IMR-90 (cell line): Measurements from ENCODE around the gene MEIS1. TPM values are rescaled to one million over a fixed set of nuclear protein-coding genes. Genes with fewer than 3 reads are reported as not detected.

Experiments used
- ATAC-seq: fragments of 200-7000 bp; cut with Tn5 transposase; 2 replicates; pipeline ENCODE4 v1.9.1; 2020; ENCODE audit warnings: low read depth, mild to moderate bottlenecking, moderate library complexity
- BruUV-seq: library from RNA; stranded (reverse); fragments of 400-500 nt; replicated peaks from 2 replicates; lab custom pipeline; 2021; lab: Mats Ljungman, UMichigan
- CTCF ChIA-PET: fragments of 300-600 bp; formaldehyde crosslinking; extraction: SDS; loops from one replicate; lab custom pipeline; 2021; ENCODE audit warnings: antibody characterized with exemption; lab: Yijun Ruan, JAX
- POLR2A ChIA-PET: fragments of 300-600 bp; sonication (Branson Sonifier 250); formaldehyde crosslinking; loops from one replicate; lab custom pipeline; 2022; ENCODE audit warnings: antibody characterized with exemption; ENCODE audit not compliant: unreplicated experiment; lab: Charles Lee
- DNase-seq: peaks from one replicate; pipeline ENCODE4 v3.0.0; 2013
- H2AFZ ChIP-seq: replicated peaks from 2 replicates; pipeline ENCODE3; 2013; ENCODE audit warnings: low read length, mild to moderate bottlenecking; ENCODE audit not compliant: poor library complexity
- H2AK5ac ChIP-seq: 2 replicates; pipeline ENCODE4 v1.6.1; 2013; ENCODE audit warnings: low read depth, low read length, inconsistent platforms
- H2AK9ac ChIP-seq: replicated peaks from 2 replicates; pipeline ENCODE3; 2013; ENCODE audit warnings: mild to moderate bottlenecking, low read depth, low read length, moderate library complexity; ENCODE audit not compliant: poor library complexity
- H2BK120ac ChIP-seq: 2 replicates; pipeline ENCODE4 v1.6.1; 2013; ENCODE audit warnings: low read depth, low read length, inconsistent platforms
- H2BK15ac ChIP-seq: 3 replicates; pipeline ENCODE4 v1.6.1; 2013; ENCODE audit warnings: low read depth, low read length, inconsistent platforms
- H2BK20ac ChIP-seq: 2 replicates; pipeline ENCODE4 v1.6.1; 2013; ENCODE audit warnings: low read depth, mild to moderate bottlenecking, inconsistent platforms, low read length, moderate library complexity
- H2BK5ac ChIP-seq: 2 replicates; pipeline ENCODE4 v1.6.1; 2013; ENCODE audit warnings: mild to moderate bottlenecking, low read depth, low read length, inconsistent platforms; ENCODE audit not compliant: poor library complexity, severe bottlenecking
- H3K14ac ChIP-seq: replicated peaks from 2 replicates; pipeline ENCODE4 v1.6.1; 2013; ENCODE audit warnings: low read depth, low read length, inconsistent platforms
- H3K18ac ChIP-seq: 2 replicates; pipeline ENCODE4 v1.6.1; 2013; ENCODE audit warnings: low read depth, low read length, control low read depth
- H3K23ac ChIP-seq: 2 replicates; pipeline ENCODE4 v1.6.1; 2013; ENCODE audit warnings: low read depth, low read length, inconsistent platforms
- H3K27ac ChIP-seq: 2 replicates; pipeline ENCODE4 v1.5.1; 2013; ENCODE audit warnings: mild to moderate bottlenecking, control low read depth, low read length; ENCODE audit not compliant: insufficient read depth
- H3K27me3 ChIP-seq: 2 replicates; pipeline ENCODE4 v1.6.1; 2013; ENCODE audit warnings: low read length; ENCODE audit not compliant: control insufficient read depth, insufficient read depth
- H3K36me3 ChIP-seq: 2 replicates; pipeline ENCODE4 v1.6.1; 2013; ENCODE audit warnings: low read length, mixed read lengths; ENCODE audit not compliant: control insufficient read depth, insufficient read depth
- H3K4ac ChIP-seq: 2 replicates; pipeline ENCODE4 v1.6.1; 2013; ENCODE audit warnings: low read depth, low read length, inconsistent platforms
- H3K4me1 ChIP-seq: 2 replicates; pipeline ENCODE4 v1.6.1; 2013; ENCODE audit warnings: low read length, mixed read lengths; ENCODE audit not compliant: control insufficient read depth, insufficient read depth
- H3K4me2 ChIP-seq: 2 replicates; pipeline ENCODE4 v1.6.1; 2013; ENCODE audit warnings: low read depth, mild to moderate bottlenecking, control low read depth, low read length, moderate library complexity
- H3K4me3 ChIP-seq: 2 replicates; pipeline ENCODE4 v1.5.1; 2013; ENCODE audit warnings: low read depth, mild to moderate bottlenecking, control low read depth, low read length, moderate library complexity; ENCODE audit not compliant: insufficient read depth
- H3K56ac ChIP-seq: 2 replicates; pipeline ENCODE4 v1.6.1; 2013; ENCODE audit warnings: low read length, inconsistent platforms; ENCODE audit not compliant: insufficient read depth; ENCODE audit errors: extremely low read depth
- H3K79me1 ChIP-seq, 2 experiments: 2 replicates each; pipeline ENCODE4 v1.6.1; 2013; ENCODE audit warnings: low read length in 2 of 2, inconsistent platforms in 1 of 2, low read depth in 1 of 2
- H3K9ac ChIP-seq: 2 replicates; pipeline ENCODE4 v1.6.1; 2013; ENCODE audit warnings: low read depth, low read length, control low read depth
- H3K9me1 ChIP-seq: 2 replicates; pipeline ENCODE4 v1.6.1; 2013; ENCODE audit warnings: low read length, inconsistent platforms; ENCODE audit not compliant: insufficient read depth
- H3K9me3 ChIP-seq: 2 replicates; pipeline ENCODE4 v1.6.1; 2013; ENCODE audit warnings: low read length; ENCODE audit not compliant: control insufficient read depth, insufficient read depth
- H4K20me1 ChIP-seq: 2 replicates; pipeline ENCODE4 v1.6.1; 2013; ENCODE audit warnings: low read length, inconsistent platforms; ENCODE audit not compliant: insufficient read depth
- H4K5ac ChIP-seq: 2 replicates; pipeline ENCODE4 v1.6.1; 2013; ENCODE audit warnings: mild to moderate bottlenecking, low read depth, low read length, control low read depth
- H4K8ac ChIP-seq, 2 experiments: 2 replicates each; pipeline ENCODE4 v1.6.1; 2013; ENCODE audit warnings: low read depth in 2 of 2, low read length in 2 of 2, control low read depth in 1 of 2, inconsistent platforms in 1 of 2
- H4K91ac ChIP-seq: 2 replicates; pipeline ENCODE4 v1.6.1; 2013; ENCODE audit warnings: low read depth, low read length, inconsistent platforms; ENCODE audit not compliant: insufficient read depth
- CEBPB ChIP-seq: IDR thresholded peaks from 2 replicates; pipeline ENCODE4 v1.6.1; 2012; ENCODE audit warnings: low read depth, low read length, improper control_type of control experiment
- CTCF ChIP-seq: conservative IDR thresholded peaks from 2 replicates; pipeline ENCODE4 v1.5.1; 2012; ENCODE audit warnings: mild to moderate bottlenecking, low read depth, low read length, improper control_type of control experiment
- FOS ChIP-seq: fragments of 150-350 bp; IDR thresholded peaks from 2 replicates; pipeline ENCODE4 v1.6.1; 2016; ENCODE audit warnings: low read depth, low read length
- WGBS, 2 experiments: methylation state at CpG; one replicate each; pipeline versions ENCODE4 v1.1.5 to v1.1.7; 2013; ENCODE audit warnings: missing lambda C conversion rate in 2 of 2; ENCODE audit not compliant: insufficient read length in 1 of 2; ENCODE audit errors: extremely low coverage in 2 of 2; 5-methylcytosine and 5-hydroxymethylcytosine counted together
- dilution Hi-C: fragments of 300-500 bp; cut with HindIII; formaldehyde crosslinking; loops from one replicate; pipeline ENCODE4 v1.14.3; 2018; ENCODE audit warnings: low sequenced_read_pairs; ENCODE audit not compliant: unreplicated experiment
- in situ Hi-C: fragments of 300-500 bp; cut with MboI; formaldehyde crosslinking; loops from 3 replicates; pipeline ENCODE4 v1.14.3; 2019; ENCODE audit warnings: low sequenced_read_pairs, inconsistent platforms, mixed read lengths
- intact Hi-C: fragments of 100-400 bp; cut with micrococcal nuclease; formaldehyde crosslinking; loops from 2 replicates; pipeline ENCODE4 v1.10.0; 2022
- polyA plus RNA-seq, 3 experiments: library from polyadenylated mRNA; depleted of rRNA; stranded (reverse); fragments of >200 nt; gene quantifications; 2 replicates each; pipeline ENCODE4 v1.2.3, GENCODE V29; 2012; ENCODE audit warnings: low replicate concordance in 1 of 3
- total RNA-seq: library from RNA; depleted of rRNA; stranded (reverse); fragments of >200 nt; gene quantifications from 2 replicates; pipeline ENCODE4 v1.2.3, GENCODE V29; 2012

Gene MEIS1
- total and polyA plus RNA-seq, 2 of the 4 experiments (the other 2 are of a cell fraction) = 54.4 to 157 TPM

DNA sequence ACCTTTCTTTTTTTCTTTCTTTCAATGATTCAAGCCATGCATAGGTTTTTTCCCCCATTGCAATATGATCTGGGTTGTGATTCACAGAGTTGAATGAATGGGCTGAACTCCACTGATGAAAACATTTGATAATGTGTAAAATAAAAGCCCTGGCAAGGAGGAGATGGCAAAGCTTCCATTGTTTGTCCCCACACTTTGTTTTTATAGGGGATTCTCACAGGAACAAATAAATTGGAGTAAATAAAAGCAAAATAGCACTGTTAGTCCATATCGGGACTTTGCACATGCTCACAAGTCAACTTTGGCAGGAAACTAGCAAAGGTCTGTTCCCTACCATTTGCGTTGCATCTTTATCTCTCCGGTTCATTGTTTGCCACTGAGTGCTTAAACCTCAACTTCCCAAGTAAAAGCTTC lies 55.7 kb downstream of the MEIS1 start:
- Histone ChIP-seq H2AK5ac (no peak overlapping the region), H3K14ac (no peak overlapping the region), H3K56ac (no peak overlapping the region), H3K18ac (no peak overlapping the region), H3K27me3 (no peaks in the 10 kb centered on the region), H3K9me1 (peaks cover 28% of the 10 kb centered on the region), H3K79me1 (peaks cover 16 to 62% of the 10 kb centered on the region in 2 experiments), H2AFZ (no peak overlapping the region), H2BK5ac (no peak overlapping the region), H4K20me1 (peaks cover 90% of the 10 kb centered on the region), H3K9me3 (no peaks in the 10 kb centered on the region), H3K36me3 (peaks cover 25% of the 10 kb centered on the region), H4K8ac (no peak overlapping the region), H2BK120ac (no peak overlapping the region), H3K9ac (no peak overlapping the region), H3K27ac (no peak overlapping the region), H3K4me1 (peaks cover 33% of the 10 kb centered on the region), H4K5ac (no peak overlapping the region), H2BK15ac (no peak overlapping the region), H4K91ac (no peak overlapping the region), H3K4ac (no peak overlapping the region), H3K4me3 (no peak overlapping the region), H3K23ac (no peak overlapping the region), H3K4me2 (peak overlapping the region; percentile 38; the same call in 1 of the 2 replicates), H2BK20ac (no peak overlapping the region), H2AK9ac (no peak overlapping the region)
- 57% methylated on average over 1 of the region's 3 CpGs; no CpG with 5 or more reads in 1 of the 2 experiments for WGBS, 2 experiments
- in situ Hi-C loops = no loop called here
- TF ChIP-seq CEBPB (peak; percentile 24; the same call in 1 of the 2 replicates), CTCF (no peak), FOS (0 out of 2 replicates have a peak, but pooled peaks have one; percentile 12)
- BruUV-seq = no TSS peak
- intact Hi-C loops = no loop called here
- CTCF ChIA-PET = interaction anchor here (0.6 to 0.7 kb wide), 2 partner anchors 20 to 980 kb away, joined by 3 read pairs; no protein-coding TSS in a partner anchor
- peak; percentile 70 for DNase-seq
- dilution Hi-C loops = no loop called here
- POLR2A ChIA-PET = no interaction called here
- peak; percentile 46; the same call in 1 of the 2 replicates for ATAC-seq
